Lower leg skin (tissue), 3 donors: ENCODE results near the gene LTBP4.

Experiments used
- CTCF ChIP-seq, 3 donors: fragments of 450-650 bp; IDR thresholded peaks; one replicate each; pipeline ENCODE4 v1.5.1; 2016; ENCODE audit warnings: antibody characterized with exemption in 3 of 3, mild to moderate bottlenecking in 3 of 3, moderate library complexity in 2 of 3
- POLR2A ChIP-seq, 2 donors: fragments of 450-650 bp; IDR thresholded peaks; one replicate each; pipeline ENCODE4 v1.6.1; 2016 to 2017; ENCODE audit warnings: antibody characterized with exemption in 2 of 2, mild to moderate bottlenecking in 1 of 2, moderate library complexity in 1 of 2

DNA sequence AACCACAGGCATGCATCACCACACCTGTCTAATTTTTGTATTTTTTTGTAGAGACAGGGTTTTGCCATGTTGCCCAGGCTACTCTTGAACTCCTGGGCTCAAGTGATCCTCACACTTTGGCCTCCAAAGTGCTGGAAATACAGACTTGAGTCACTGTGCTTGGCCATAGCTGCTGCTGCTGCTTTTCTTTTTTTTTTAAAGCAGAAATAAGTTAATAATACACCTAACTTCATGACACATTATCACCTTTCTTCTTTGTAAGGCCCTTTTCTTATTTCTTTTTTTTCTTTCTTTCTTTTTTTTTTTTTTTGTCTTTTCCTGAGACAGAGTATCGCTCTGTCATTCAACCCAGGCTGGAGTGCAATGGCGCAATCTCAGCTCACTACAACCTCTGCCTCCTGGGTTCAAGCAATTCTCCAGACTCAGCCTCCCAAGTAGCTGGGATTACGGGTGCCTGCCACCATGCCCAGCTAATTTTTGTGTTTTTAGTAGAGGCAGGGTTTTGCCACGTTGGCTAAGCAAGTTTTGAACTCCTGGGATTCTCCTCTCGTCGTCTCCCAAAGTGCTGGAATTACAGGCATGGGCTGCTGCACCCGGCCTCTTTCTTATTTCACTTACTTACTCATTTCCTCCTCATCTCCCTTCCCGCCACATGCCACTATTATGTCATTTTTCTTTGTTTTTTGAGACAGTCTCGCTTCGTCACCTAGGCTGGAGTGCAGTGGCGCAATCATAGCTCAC lies 15.8 kb upstream of the LTBP4 start:
- no peak for TF ChIP-seq CTCF (IDR thresholded peaks at IDR 0.05)
- TF ChIP-seq POLR2A (IDR thresholded peaks at IDR 0.05): no peak
